Astrocyte of the spinal cord (primary cell): ENCODE data around the gene DBF4B.

Experiments
- DNase-seq: peaks from one replicate; pipeline ENCODE4 v3.0.0; 2011; ENCODE audit warnings: low read depth, low spot score
- H3K4me3 ChIP-seq: 2 replicates; pipeline ENCODE4 v1.5.1; 2011; ENCODE audit warnings: low read depth, mild to moderate bottlenecking, low read length, moderate library complexity
- CTCF ChIP-seq: IDR thresholded peaks from 2 replicates; pipeline ENCODE4 v1.5.1; 2012; ENCODE audit warnings: low read depth, mild to moderate bottlenecking, low read length, inconsistent platforms
- in situ Hi-C: cut with HindIII; loops from 2 replicates; pipeline ENCODE4 v1.10.0; 2017; ENCODE audit warnings: low sequenced_read_pairs

The DBF4B gene

GRCh38 chr17:44781551-44782325 is 73.3 kb downstream of the DBF4B start:
- no peak overlapping the region for H3K4me3 ChIP-seq
- TF ChIP-seq CTCF, result no peak
- in situ Hi-C loops, result no loop called here
- no peak for DNase-seq

DNA sequence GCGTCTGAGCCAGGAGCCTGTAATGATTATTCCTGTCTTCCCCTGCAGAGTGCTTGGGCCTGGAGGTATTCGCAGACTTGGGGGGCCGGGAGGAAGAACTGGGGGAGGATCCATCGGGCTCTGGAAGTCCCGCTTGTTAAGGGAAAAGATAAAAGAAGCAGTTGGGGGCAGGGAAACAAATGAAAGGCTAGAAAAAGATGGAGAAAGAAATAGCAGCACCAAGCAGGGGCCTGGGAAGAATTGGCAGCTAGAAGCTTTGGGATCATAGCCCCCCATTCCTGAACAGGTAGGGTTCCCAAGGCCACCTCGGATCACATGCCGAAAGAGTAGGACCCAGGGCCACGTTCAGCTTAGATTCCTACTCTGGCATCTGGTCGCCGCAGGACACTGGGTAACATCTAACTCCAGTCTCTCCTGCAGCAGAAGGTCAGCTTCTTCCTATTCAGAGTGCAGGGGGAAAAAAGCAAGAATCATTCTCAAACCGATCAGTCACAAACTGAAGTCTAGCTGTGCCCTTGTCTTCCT is 73.9 kb downstream of the DBF4B start:
- DNase-seq, result no peak
- TF ChIP-seq CTCF, result no peak
- H3K4me3 ChIP-seq, result no peak overlapping the region
- in situ Hi-C loops, result no loop called here

GRCh38 chr17:44785921-44786320 is 77.5 kb downstream of the DBF4B start:
- no peak for TF ChIP-seq CTCF
- DNase-seq, result no peak
- in situ Hi-C loops, result no loop called here
- no peak overlapping the region for H3K4me3 ChIP-seq

DNA sequence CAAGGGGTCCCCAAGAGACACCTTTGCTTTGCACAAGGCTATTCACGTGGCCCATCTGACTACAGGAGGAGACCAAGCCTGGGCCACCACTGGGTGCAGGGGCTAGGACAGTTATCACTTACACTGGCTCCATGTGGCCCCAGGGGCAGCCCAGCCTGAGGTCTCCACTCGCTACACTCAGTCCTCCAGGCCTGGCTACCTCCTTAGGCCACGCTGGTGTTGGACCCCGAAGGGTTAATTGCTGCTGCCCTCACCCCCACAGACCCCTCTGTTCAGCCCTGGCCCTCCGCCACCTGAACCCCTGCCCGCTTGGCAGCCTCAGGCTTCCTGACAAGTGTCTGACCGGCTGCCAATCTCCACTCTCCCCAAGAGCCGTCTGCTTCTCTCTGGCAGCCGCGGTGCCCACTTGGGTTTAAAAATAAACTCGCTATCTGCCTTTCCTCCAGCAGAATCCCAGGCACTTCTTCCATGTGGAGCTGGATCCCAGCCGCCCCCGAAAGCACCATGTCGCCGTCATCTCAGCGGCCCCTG is 78.2 kb downstream of the DBF4B start:
- no peak for TF ChIP-seq CTCF
- in situ Hi-C loops, result no loop called here
- DNase-seq, result no peak
- H3K4me3 ChIP-seq, result no peak overlapping the region

DNA sequence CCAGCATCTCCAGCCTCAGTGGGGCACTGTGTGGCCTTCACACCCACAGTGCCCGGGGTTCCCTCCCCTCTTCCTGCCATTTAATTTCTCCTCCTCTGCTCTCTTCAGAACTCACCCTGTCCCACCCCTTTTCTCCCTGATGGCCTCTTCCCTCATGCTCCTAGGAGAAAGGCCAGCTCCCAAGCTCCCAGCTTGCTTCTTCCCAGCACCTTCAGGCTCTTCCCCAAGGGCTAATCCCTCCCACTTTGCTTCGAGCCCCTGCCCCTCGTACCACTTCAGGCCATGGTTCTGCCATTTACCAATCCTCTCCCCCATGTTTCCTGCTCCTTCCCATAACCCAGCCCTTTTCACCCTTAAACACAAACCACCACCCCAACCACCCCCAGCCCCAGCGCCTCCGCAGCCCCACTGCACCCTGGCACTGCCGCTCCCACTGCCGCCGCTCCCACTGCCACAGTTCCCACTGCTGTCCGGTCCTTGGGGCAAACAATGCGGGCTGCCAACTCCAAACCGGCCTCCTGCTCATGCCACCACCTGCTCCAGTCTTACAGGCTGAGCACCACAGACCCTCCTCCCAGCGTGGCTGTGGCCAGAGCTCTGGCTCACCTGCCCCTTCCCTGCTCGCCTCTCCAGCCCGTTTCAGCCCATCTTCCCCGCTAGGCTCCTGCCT is 78.9 kb downstream of the DBF4B start:
- no peak for TF ChIP-seq CTCF
- H3K4me3 ChIP-seq, result no peak overlapping the region
- in situ Hi-C loops, result no loop called here
- no peak for DNase-seq

GRCh38 chr17:44788139-44788538 is 79.7 kb downstream of the DBF4B start:
- no peak for DNase-seq
- H3K4me3 ChIP-seq, result no peak overlapping the region
- no peak for TF ChIP-seq CTCF
- in situ Hi-C loops, result no loop called here
